Body of pancreas (tissue), 4 donors: Measurements from ENCODE around the gene DMBT1. TPM values are rescaled to one million over a fixed set of nuclear protein-coding genes. Genes with fewer than 3 reads are reported as not detected.

ENCODE experiments used
- ATAC-seq: fragments of 150-250 bp; one replicate; pipeline ENCODE4 v1.9.1; 2016
- DNase-seq, 4 donors: peaks; one replicate each; pipeline ENCODE4 v3.0.0-alpha.2; 2019
- H3K27ac ChIP-seq, 4 donors: fragments of 200-600 bp; sonication (generic); 1 replicate in 3 of 4; 2 replicates in 1 of 4; pipeline versions ENCODE4 v1.5.1 to v1.6.1; 2016 to 2019; ENCODE audit warnings: mild to moderate bottlenecking in 1 of 4, mixed read lengths in 1 of 4, moderate library complexity in 1 of 4
- H3K27me3 ChIP-seq, 2 donors: fragments of 200-600 bp; sonication (generic); one replicate each; pipeline ENCODE4 v1.6.0; 2016; ENCODE audit warnings: mild to moderate bottlenecking in 1 of 2
- H3K36me3 ChIP-seq, 2 donors: fragments of 200-600 bp; sonication (generic); replicated peaks in 1 of 2; 2 replicates each; pipeline ENCODE4 v1.5.1; 2016; ENCODE audit warnings: low read depth in 2 of 2; ENCODE audit not compliant: insufficient read depth in 1 of 2
- H3K4me1 ChIP-seq: fragments of 200-600 bp; sonication (generic); one replicate; pipeline ENCODE4 v1.6.0; 2016
- H3K4me3 ChIP-seq, 2 donors: fragments of 200-600 bp; sonication (generic); 1 replicate in 1 of 2; 2 replicates in 1 of 2; pipeline ENCODE4 v1.5.1; 2016 to 2019
- H3K9me3 ChIP-seq, 3 donors: fragments of 200-600 bp; sonication (generic); 1 replicate in 2 of 3; 2 replicates in 1 of 3; pipeline ENCODE4 v1.5.1; 2016
- POLR2A ChIP-seq, 3 donors: fragments of 450-650 bp; IDR thresholded peaks; one replicate each; pipeline ENCODE4 v1.6.1; 2016; ENCODE audit warnings: antibody characterized with exemption in 3 of 3, mild to moderate bottlenecking in 2 of 3
- WGBS, 2 donors: methylation state at CpG; one replicate each; pipeline ENCODE4 v1.1.5; 2017; 5-methylcytosine and 5-hydroxymethylcytosine counted together
- intact Hi-C: fragments of 100-400 bp; cut with DNase I; formaldehyde crosslinking; loops from one replicate; pipeline ENCODE4 v1.15.1; 2023
- total RNA-seq, 2 donors: library from RNA; depleted of rRNA; stranded (reverse); fragments of >200 nt; gene quantifications; one replicate each; pipeline ENCODE4 v1.1.0, GENCODE V29; 2016
- TF ChIP-seq, protein P1 (sequence below), 7 experiments: fragments of 450-650 bp in 4 of 7; fragments of 200-600 bp in 3 of 7; sonication (generic) in 3 of 7; IDR thresholded peaks; one replicate each; pipeline ENCODE4 v1.5.1; 2016 to 2019; ENCODE audit warnings: antibody characterized with exemption in 7 of 7

DMBT1 gene
- total RNA-seq, 2 donors from 2014 or later = 0.26 to 0.33 TPM

DNA sequence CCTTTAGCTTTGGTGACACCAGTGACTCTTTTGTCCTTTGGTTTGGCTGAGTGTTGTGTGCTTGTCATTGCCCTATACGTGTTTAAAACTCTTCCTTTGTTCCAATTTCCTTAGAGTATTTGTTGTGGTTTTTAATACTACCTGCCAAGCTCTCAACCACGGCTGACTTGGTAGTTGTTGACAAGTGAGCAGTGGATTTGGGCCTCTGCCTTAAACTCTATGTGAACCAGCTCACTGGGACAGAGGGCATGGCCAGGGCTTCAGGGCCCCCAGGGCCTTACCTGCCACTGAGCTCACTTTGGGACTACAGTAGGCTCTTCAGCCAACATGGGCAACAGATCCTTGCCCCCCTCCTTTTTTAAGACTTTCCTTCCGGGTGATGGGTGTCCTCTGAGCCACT, 9.6 kb upstream of the DMBT1 start:
- Histone ChIP-seq H3K36me3 (no peaks in the 10 kb centered on the region), H3K4me3 (no peak overlapping the region), H3K4me1 (no peaks in the 10 kb centered on the region), H3K27ac (no peak overlapping the region), H3K27me3 (no peaks in the 10 kb centered on the region), H3K9me3 (no peaks in the 10 kb centered on the region)
- intact Hi-C loops = no loop called here
- TF ChIP-seq POLR2A (IDR thresholded peaks at IDR 0.05) = no peak
- TF ChIP-seq, protein P1, sequence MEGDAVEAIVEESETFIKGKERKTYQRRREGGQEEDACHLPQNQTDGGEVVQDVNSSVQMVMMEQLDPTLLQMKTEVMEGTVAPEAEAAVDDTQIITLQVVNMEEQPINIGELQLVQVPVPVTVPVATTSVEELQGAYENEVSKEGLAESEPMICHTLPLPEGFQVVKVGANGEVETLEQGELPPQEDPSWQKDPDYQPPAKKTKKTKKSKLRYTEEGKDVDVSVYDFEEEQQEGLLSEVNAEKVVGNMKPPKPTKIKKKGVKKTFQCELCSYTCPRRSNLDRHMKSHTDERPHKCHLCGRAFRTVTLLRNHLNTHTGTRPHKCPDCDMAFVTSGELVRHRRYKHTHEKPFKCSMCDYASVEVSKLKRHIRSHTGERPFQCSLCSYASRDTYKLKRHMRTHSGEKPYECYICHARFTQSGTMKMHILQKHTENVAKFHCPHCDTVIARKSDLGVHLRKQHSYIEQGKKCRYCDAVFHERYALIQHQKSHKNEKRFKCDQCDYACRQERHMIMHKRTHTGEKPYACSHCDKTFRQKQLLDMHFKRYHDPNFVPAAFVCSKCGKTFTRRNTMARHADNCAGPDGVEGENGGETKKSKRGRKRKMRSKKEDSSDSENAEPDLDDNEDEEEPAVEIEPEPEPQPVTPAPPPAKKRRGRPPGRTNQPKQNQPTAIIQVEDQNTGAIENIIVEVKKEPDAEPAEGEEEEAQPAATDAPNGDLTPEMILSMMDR (IDR thresholded peaks at IDR 0.05) = no peak
- no peak for ATAC-seq
- 71 to 75% methylated on average over 3 of the region's 3 CpGs for WGBS, 2 donors
- DNase-seq = no peak

DNA sequence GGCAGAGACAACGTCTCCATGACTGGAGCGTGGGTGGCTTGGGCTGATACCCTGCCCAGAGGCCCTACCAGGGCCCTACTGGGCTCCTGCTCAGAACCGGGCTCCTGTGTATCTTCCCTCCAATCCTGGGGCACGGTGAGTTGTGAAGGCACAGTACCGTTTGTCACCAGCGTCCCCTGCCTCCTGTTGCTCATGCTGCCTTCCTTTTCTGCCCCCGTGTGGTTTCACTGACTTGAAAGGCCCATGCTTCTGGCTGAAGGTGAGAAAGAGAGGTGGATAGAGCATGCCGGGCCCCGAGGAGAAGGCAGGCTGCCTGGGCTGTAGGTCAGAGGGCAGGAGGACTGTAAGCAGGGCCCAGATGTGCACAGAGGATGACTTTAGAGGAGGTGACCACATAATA, 9.1 kb upstream of the DMBT1 start:
- no peaks in the 10 kb centered on the region for H3K27me3 ChIP-seq
- no peaks in the 10 kb centered on the region for H3K36me3 ChIP-seq
- no peaks in the 10 kb centered on the region for H3K4me1 ChIP-seq
- DNase-seq (no peak), ATAC-seq (no peak)
- no peak overlapping the region for H3K27ac ChIP-seq
- H3K9me3 ChIP-seq = no peaks in the 10 kb centered on the region
- no peak overlapping the region for H3K4me3 ChIP-seq
- intact Hi-C loops = no loop called here
- WGBS, 2 donors = 69 to 80% methylated on average over 6 to 9 of the region's 9 CpGs
- TF ChIP-seq, protein P1 (IDR thresholded peaks at IDR 0.05) = no peak
- no peak for TF ChIP-seq POLR2A (IDR thresholded peaks at IDR 0.05)

DNA sequence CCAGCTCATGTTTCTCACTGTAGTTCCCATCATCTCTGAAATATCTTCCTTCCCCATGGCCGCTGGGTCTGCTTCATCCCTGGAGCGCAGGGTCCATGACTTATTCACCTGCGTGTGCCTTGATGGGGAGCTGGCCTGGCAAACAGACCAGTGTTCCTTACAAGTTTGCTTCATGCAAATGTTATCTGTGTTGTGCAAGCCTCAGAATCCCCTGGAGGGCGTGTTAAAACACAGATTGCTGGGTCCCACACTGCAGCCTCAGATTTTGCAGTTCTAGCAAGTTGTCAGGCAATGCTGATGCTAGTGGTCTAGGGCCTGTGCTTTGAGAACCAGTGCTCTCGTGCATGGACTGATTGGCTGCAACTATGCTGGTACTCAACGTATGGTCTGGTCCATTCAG, 7.2 kb upstream of the DMBT1 start:
- WGBS, 2 donors = 85 to 90% methylated on average over 6 of the region's 6 CpGs
- ATAC-seq (no peak), DNase-seq (no peak)
- Histone ChIP-seq H3K4me3 (no peak overlapping the region), H3K9me3 (no peaks in the 10 kb centered on the region), H3K27me3 (no peaks in the 10 kb centered on the region), H3K4me1 (no peaks in the 10 kb centered on the region), H3K27ac (no peak overlapping the region), H3K36me3 (no peaks in the 10 kb centered on the region)
- intact Hi-C loops = no loop called here
- TF ChIP-seq, protein P1 (IDR thresholded peaks at IDR 0.05) = no peak
- TF ChIP-seq POLR2A (IDR thresholded peaks at IDR 0.05) = no peak

DNA sequence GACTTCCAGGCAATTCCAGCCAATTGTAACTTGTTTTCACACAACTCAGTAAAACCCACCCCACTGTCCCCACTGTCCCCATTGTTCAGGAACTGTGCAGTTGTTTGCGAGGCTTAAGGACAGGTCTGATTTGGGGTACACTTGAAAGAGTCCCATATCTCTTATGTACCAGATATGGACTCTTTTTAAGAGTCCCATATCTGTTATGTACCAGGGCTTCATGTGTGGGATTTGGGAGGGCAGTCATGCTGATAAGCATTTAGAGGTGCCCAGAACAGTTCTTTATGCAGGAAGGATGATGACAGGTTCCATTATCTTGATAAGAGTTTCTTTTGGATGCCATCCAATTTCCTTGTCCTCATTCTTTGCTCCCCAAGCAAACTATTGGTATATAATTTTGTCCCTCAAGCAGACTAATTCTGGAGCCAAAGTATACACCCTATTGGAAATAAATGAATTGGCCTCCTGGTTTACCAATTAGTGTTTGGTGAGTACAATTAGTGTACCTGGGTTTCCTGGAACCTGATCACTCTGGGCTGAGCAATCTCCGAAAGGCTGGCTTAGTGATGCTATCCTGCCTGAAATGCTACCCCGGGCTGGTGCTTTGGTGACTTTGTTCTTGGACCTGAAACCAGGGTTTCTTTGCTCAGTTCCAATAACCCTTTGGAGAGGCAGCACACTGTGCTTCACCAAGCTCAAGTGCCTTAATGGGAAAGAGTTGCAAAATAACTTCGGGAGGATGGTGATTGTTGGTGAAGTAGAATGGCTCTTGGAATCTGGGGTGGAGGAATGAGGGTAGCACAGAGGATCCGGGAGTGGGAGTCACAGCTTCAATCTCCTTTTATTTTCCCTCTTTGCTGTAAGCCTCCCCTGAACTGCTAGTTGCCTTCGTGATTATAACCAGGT, 6.2 kb upstream of the DMBT1 start:
- DNase-seq (no peak), ATAC-seq (peak; percentile 24)
- no peaks in the 10 kb centered on the region for H3K9me3 ChIP-seq
- TF ChIP-seq, protein P1 (IDR thresholded peaks at IDR 0.05) = no peak
- TF ChIP-seq POLR2A (IDR thresholded peaks at IDR 0.05) = no peak
- H3K27ac ChIP-seq = no peak overlapping the region
- no peaks in the 10 kb centered on the region for H3K4me1 ChIP-seq
- H3K27me3 ChIP-seq = no peaks in the 10 kb centered on the region
- intact Hi-C loops = no loop called here
- H3K4me3 ChIP-seq = no peak overlapping the region
- no peaks in the 10 kb centered on the region for H3K36me3 ChIP-seq
- WGBS, 2 donors = 77 to 78% methylated on average over 6 of the region's 6 CpGs

DNA sequence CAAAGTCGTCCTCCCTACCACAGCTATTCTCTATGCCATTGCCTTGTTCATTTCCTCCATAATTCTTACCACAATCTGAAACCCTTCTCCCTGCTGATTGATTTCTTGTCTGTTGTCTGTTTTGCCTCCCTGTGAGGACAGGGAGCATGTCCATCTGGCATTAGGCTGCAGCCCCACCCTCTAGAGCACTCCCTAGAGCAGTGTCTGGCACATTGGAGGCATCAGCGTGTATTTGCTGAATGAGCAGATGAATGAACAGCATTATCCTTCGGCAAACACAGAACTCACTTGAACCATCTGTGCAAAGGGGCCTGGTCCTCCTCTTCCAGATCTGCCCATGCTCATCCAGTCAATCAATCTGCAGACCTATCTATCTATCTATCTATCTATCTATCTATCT, 5.1 kb upstream of the DMBT1 start:
- no peak for ATAC-seq
- Histone ChIP-seq H3K9me3 (no peaks in the 10 kb centered on the region), H3K4me3 (no peak overlapping the region), H3K27ac (no peak overlapping the region), H3K27me3 (no peaks in the 10 kb centered on the region), H3K4me1 (no peaks in the 10 kb centered on the region), H3K36me3 (no peaks in the 10 kb centered on the region)
- intact Hi-C loops = no loop called here
- 83 to 89% methylated on average over 3 of the region's 3 CpGs for WGBS, 2 donors
- DNase-seq = no peak
- TF ChIP-seq, protein P1 (IDR thresholded peaks at IDR 0.05) = no peak
- no peak for TF ChIP-seq POLR2A (IDR thresholded peaks at IDR 0.05)
